Measurements from ENCODE around the gene SRL. TPM values are rescaled to one million over a fixed set of nuclear protein-coding genes. Genes with fewer than 3 reads are reported as not detected.

Gene SRL
- polyA plus RNA-seq, 1 of the 3 experiments (the other 2 are of a cell fraction): not detected

DNA sequence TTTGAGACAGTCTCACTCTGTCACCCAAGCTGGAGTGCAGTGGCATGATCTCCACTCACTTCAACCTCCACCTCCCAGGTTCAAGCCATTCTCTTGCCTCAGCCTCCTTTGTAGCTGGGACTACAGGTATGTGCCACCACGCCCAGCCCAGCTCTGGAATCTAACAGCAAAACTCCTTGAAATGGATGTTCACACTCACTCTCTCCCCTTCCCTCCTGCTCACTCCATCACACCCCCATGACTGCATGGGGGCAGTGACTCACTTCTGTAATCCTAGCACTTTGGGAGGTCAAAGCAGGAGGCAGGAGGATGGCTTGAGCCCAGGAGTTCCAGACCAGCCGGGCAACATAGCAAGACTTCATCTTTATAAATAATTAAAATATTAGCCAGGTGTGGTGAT, 42.1 kb upstream of the SRL start:
- Histone ChIP-seq H3K9me2 (no peaks in the 10 kb centered on the region), H3K4me1 (ENCODE audit: control insufficient read depth in 1 of 2, insufficient read depth in 2 of 2, low read depth in 1 of 2, low read length in 1 of 2) (peaks cover 0 to 3% of the 10 kb centered on the region in 2 experiments; a peak in 1 of 4 replicates), H3K4me2 (no peak overlapping the region), H3K36me3 (replicated peaks in 1 of 2; ENCODE audit: control insufficient read depth in 1 of 2, insufficient read depth in 2 of 2, low read length in 1 of 2) (no peaks in the 10 kb centered on the region), H3K79me2 (ENCODE audit: insufficient read depth) (no peaks in the 10 kb centered on the region), H3K27ac (ENCODE audit: low read depth in 2 of 2, low read length in 1 of 2) (no peak overlapping the region), H3K9me3 (no peaks in the 10 kb centered on the region), H3F3A (replicated peaks; ENCODE audit: insufficient read depth) (no peaks in the 10 kb centered on the region), H2AFZ (ENCODE audit: low read depth) (no peak overlapping the region), H3K9ac (no peak overlapping the region), H3K4me3 (ENCODE audit: low read depth in 2 of 2, low read length in 1 of 2) (no peak overlapping the region), H3K27me3 (ENCODE audit: insufficient read depth) (no peaks in the 10 kb centered on the region), H4K20me1 (ENCODE audit: insufficient read depth) (no peaks in the 10 kb centered on the region)
- TF ChIP-seq FOSL2 (IDR thresholded peaks at IDR 0.05; ENCODE audit: borderline replicate concordance, low read depth) (peak; percentile 19; the same call in 1 of the 2 replicates), MEF2A (IDR thresholded peaks at IDR 0.05; ENCODE audit: borderline replicate concordance, low read depth) (no peak), EP300 (IDR thresholded peaks at IDR 0.05; ENCODE audit: borderline replicate concordance in 1 of 2, low read depth in 1 of 2, low read length in 1 of 2) (no peak)
- TF ChIP-seq, protein P1, sequence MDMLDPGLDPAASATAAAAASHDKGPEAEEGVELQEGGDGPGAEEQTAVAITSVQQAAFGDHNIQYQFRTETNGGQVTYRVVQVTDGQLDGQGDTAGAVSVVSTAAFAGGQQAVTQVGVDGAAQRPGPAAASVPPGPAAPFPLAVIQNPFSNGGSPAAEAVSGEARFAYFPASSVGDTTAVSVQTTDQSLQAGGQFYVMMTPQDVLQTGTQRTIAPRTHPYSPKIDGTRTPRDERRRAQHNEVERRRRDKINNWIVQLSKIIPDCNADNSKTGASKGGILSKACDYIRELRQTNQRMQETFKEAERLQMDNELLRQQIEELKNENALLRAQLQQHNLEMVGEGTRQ (IDR thresholded peaks at IDR 0.05; ENCODE audit: borderline replicate concordance, low read depth, low read length): no peak
- TF ChIP-seq, protein P2, sequence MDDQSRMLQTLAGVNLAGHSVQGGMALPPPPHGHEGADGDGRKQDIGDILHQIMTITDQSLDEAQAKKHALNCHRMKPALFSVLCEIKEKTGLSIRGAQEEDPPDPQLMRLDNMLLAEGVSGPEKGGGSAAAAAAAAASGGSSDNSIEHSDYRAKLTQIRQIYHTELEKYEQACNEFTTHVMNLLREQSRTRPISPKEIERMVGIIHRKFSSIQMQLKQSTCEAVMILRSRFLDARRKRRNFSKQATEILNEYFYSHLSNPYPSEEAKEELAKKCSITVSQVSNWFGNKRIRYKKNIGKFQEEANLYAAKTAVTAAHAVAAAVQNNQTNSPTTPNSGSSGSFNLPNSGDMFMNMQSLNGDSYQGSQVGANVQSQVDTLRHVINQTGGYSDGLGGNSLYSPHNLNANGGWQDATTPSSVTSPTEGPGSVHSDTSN (IDR thresholded peaks at IDR 0.05): no peak
- TF ChIP-seq, protein P3, sequence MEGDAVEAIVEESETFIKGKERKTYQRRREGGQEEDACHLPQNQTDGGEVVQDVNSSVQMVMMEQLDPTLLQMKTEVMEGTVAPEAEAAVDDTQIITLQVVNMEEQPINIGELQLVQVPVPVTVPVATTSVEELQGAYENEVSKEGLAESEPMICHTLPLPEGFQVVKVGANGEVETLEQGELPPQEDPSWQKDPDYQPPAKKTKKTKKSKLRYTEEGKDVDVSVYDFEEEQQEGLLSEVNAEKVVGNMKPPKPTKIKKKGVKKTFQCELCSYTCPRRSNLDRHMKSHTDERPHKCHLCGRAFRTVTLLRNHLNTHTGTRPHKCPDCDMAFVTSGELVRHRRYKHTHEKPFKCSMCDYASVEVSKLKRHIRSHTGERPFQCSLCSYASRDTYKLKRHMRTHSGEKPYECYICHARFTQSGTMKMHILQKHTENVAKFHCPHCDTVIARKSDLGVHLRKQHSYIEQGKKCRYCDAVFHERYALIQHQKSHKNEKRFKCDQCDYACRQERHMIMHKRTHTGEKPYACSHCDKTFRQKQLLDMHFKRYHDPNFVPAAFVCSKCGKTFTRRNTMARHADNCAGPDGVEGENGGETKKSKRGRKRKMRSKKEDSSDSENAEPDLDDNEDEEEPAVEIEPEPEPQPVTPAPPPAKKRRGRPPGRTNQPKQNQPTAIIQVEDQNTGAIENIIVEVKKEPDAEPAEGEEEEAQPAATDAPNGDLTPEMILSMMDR (IDR thresholded peaks at IDR 0.05): no peak
- TF ChIP-seq, protein P4, sequence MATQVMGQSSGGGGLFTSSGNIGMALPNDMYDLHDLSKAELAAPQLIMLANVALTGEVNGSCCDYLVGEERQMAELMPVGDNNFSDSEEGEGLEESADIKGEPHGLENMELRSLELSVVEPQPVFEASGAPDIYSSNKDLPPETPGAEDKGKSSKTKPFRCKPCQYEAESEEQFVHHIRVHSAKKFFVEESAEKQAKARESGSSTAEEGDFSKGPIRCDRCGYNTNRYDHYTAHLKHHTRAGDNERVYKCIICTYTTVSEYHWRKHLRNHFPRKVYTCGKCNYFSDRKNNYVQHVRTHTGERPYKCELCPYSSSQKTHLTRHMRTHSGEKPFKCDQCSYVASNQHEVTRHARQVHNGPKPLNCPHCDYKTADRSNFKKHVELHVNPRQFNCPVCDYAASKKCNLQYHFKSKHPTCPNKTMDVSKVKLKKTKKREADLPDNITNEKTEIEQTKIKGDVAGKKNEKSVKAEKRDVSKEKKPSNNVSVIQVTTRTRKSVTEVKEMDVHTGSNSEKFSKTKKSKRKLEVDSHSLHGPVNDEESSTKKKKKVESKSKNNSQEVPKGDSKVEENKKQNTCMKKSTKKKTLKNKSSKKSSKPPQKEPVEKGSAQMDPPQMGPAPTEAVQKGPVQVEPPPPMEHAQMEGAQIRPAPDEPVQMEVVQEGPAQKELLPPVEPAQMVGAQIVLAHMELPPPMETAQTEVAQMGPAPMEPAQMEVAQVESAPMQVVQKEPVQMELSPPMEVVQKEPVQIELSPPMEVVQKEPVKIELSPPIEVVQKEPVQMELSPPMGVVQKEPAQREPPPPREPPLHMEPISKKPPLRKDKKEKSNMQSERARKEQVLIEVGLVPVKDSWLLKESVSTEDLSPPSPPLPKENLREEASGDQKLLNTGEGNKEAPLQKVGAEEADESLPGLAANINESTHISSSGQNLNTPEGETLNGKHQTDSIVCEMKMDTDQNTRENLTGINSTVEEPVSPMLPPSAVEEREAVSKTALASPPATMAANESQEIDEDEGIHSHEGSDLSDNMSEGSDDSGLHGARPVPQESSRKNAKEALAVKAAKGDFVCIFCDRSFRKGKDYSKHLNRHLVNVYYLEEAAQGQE (IDR thresholded peaks at IDR 0.05; ENCODE audit: low read depth, low read length): no peak
- CTCF ChIA-PET: interaction anchor here (0.8 to 14.5 kb wide), 6 partner anchors 10 to 1135 kb away, joined by 3 to 281 read pairs (median 4); no protein-coding TSS in a partner anchor
- no peak for DNase-seq
- POLR2A ChIA-PET: interaction anchor here (1.0 kb wide), 1 partner anchor 10 kb away, joined by 4 read pairs; no protein-coding TSS in a partner anchor
- WGBS (ENCODE audit: low lambda C conversion rate): 57% methylated on average over 2 of the region's 2 CpGs
